Neural progenitor cell (in vitro differentiated cells): ENCODE measurements around the gene TOMM40. TPM values are rescaled to one million over a fixed set of nuclear protein-coding genes. Genes with fewer than 3 reads are reported as not detected.
"Not testable (repeated sequence)": the region's sequence is repeated elsewhere in the genome, so short reads cannot be mapped to it uniquely, and the experiment has no call there.

ENCODE experiments used
- DNase-seq: peaks from one replicate; pipeline ENCODE4 v3.0.0-alpha.2; 2016; ENCODE audit warnings: low spot score
- H2AFZ ChIP-seq: fragments of 200-600 bp; sonication (generic); replicated peaks from 2 replicates; pipeline ENCODE4 v1.6.1; 2016; ENCODE audit warnings: antibody characterized with exemption
- H3F3A ChIP-seq: fragments of 200-600 bp; sonication (generic); 2 replicates; pipeline ENCODE4 v1.6.1; 2016; ENCODE audit warnings: antibody characterized with exemption, low read depth
- H3K27ac ChIP-seq: fragments of 200-600 bp; sonication (generic); 2 replicates; pipeline ENCODE4 v1.5.1; 2016; ENCODE audit warnings: mild to moderate bottlenecking
- H3K27me3 ChIP-seq: fragments of 200-600 bp; sonication (generic); 2 replicates; pipeline ENCODE4 v1.6.1; 2016; ENCODE audit warnings: mild to moderate bottlenecking, moderate library complexity
- H3K36me3 ChIP-seq: fragments of 200-600 bp; sonication (generic); 2 replicates; pipeline ENCODE4 v1.5.1; 2016
- H3K4me1 ChIP-seq: fragments of 200-600 bp; sonication (generic); 2 replicates; pipeline ENCODE4 v1.6.1; 2016; ENCODE audit warnings: mixed run types
- H3K4me2 ChIP-seq: fragments of 200-600 bp; sonication (generic); 2 replicates; pipeline ENCODE4 v1.6.1; 2016
- H3K4me3 ChIP-seq: fragments of 200-600 bp; sonication (generic); 2 replicates; pipeline ENCODE4 v1.5.1; 2016
- H3K79me2 ChIP-seq: fragments of 200-600 bp; sonication (generic); 2 replicates; pipeline ENCODE4 v1.6.1; 2016; ENCODE audit warnings: low read depth
- H3K9ac ChIP-seq: fragments of 200-600 bp; sonication (generic); 2 replicates; pipeline ENCODE4 v1.6.1; 2016
- H3K9me3 ChIP-seq: fragments of 200-600 bp; sonication (generic); 2 replicates; pipeline ENCODE4 v1.5.1; 2016; ENCODE audit warnings: low read depth
- H4K20me1 ChIP-seq: fragments of 200-600 bp; sonication (generic); 2 replicates; pipeline ENCODE4 v1.6.1; 2016; ENCODE audit warnings: low read depth
- H3K27ac Mint-ChIP-seq: 3 replicates; pipeline ENCODE4 v1.8.0; 2021; ENCODE audit warnings: mixed read lengths
- H3K27me3 Mint-ChIP-seq: 2 replicates; pipeline ENCODE4 v1.8.0; 2022; ENCODE audit warnings: low read depth, mild to moderate bottlenecking, inconsistent platforms, moderate library complexity, mixed read lengths; ENCODE audit not compliant: insufficient read depth
- H3K36me3 Mint-ChIP-seq: 3 replicates; pipeline ENCODE4 v1.8.0; 2021; ENCODE audit warnings: mixed read lengths
- H3K4me1 Mint-ChIP-seq: 3 replicates; pipeline ENCODE4 v1.8.0; 2021; ENCODE audit warnings: mixed read lengths
- H3K4me3 Mint-ChIP-seq: 3 replicates; pipeline ENCODE4 v1.8.0; 2021; ENCODE audit warnings: mild to moderate bottlenecking, moderate library complexity, mixed read lengths
- H3K9me3 Mint-ChIP-seq: 3 replicates; pipeline ENCODE4 v1.8.0; 2020; ENCODE audit warnings: mixed read lengths
- EZH2 ChIP-seq: fragments of 200-600 bp; sonication (generic); IDR thresholded peaks from 2 replicates; pipeline ENCODE4 v1.6.1; 2017; ENCODE audit warnings: antibody characterized with exemption, mild to moderate bottlenecking, moderate library complexity
- EZH2phosphoT487 ChIP-seq: fragments of 200-600 bp; sonication (generic); IDR thresholded peaks from 2 replicates; pipeline ENCODE4 v1.6.1; 2017; ENCODE audit warnings: antibody characterized with exemption
- total RNA-seq: library from RNA; depleted of rRNA; stranded (reverse); fragments of >200 nt; gene quantifications from 2 replicates; pipeline ENCODE4 v1.2.3, GENCODE V29; 2015; ENCODE audit warnings: low replicate concordance
- TF ChIP-seq, protein P1 (sequence below): fragments of 200-600 bp; sonication (generic); IDR thresholded peaks from 2 replicates; pipeline ENCODE4 v1.5.1; 2017; ENCODE audit warnings: antibody characterized with exemption, mild to moderate bottlenecking

The TOMM40 gene
- total RNA-seq, 1 donor from 2014 or later: 30.1 TPM

- Histone ChIP-seq H3K27ac (no peak overlapping the region), H3K9me3 (no peaks in the 10 kb centered on the region), H3K9ac (no peak overlapping the region), H3K79me2 (peaks cover 9% of the 10 kb centered on the region), H2AFZ (no peak overlapping the region), H3K4me2 (no peak overlapping the region), H3F3A (peaks cover 42% of the 10 kb centered on the region), H3K36me3 (no peaks in the 10 kb centered on the region), H3K4me1 (peaks cover 10% of the 10 kb centered on the region), H3K27me3 (no peaks in the 10 kb centered on the region), H3K4me3 (no peak overlapping the region), H4K20me1 (peaks cover 12% of the 10 kb centered on the region)
- H3K4me3 Mint-ChIP-seq: no peak overlapping the region
- H3K27ac Mint-ChIP-seq: peak overlapping the region; percentile 10
- peaks cover 33% of the 10 kb centered on the region for H3K4me1 Mint-ChIP-seq
- H3K27me3 Mint-ChIP-seq: peaks cover 13% of the 10 kb centered on the region
- DNase-seq: no peak
- H3K9me3 Mint-ChIP-seq: no peaks in the 10 kb centered on the region
- TF ChIP-seq EZH2phosphoT487 (no peak), EZH2 (no peak)
- TF ChIP-seq, protein P1, sequence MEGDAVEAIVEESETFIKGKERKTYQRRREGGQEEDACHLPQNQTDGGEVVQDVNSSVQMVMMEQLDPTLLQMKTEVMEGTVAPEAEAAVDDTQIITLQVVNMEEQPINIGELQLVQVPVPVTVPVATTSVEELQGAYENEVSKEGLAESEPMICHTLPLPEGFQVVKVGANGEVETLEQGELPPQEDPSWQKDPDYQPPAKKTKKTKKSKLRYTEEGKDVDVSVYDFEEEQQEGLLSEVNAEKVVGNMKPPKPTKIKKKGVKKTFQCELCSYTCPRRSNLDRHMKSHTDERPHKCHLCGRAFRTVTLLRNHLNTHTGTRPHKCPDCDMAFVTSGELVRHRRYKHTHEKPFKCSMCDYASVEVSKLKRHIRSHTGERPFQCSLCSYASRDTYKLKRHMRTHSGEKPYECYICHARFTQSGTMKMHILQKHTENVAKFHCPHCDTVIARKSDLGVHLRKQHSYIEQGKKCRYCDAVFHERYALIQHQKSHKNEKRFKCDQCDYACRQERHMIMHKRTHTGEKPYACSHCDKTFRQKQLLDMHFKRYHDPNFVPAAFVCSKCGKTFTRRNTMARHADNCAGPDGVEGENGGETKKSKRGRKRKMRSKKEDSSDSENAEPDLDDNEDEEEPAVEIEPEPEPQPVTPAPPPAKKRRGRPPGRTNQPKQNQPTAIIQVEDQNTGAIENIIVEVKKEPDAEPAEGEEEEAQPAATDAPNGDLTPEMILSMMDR: no peak
- H3K36me3 Mint-ChIP-seq: peaks cover 4% of the 10 kb centered on the region
Measured at GRCh38 chr19:44908074-44908835, 17.2 kb downstream of the TOMM40 start.

GRCh38 chr19:44908836-44909261, 17.8 kb downstream of the TOMM40 start:
- Mint-ChIP-seq H3K36me3 (peaks cover 2% of the 10 kb centered on the region), H3K4me1 (peaks cover 35% of the 10 kb centered on the region), H3K4me3 (no peak overlapping the region), H3K9me3 (no peaks in the 10 kb centered on the region), H3K27ac (no peak overlapping the region), H3K27me3 (peaks cover 13% of the 10 kb centered on the region)
- H3K4me2 ChIP-seq: no peak overlapping the region
- no peaks in the 10 kb centered on the region for H3K36me3 ChIP-seq
- peaks cover 42% of the 10 kb centered on the region for H3F3A ChIP-seq
- no peak for DNase-seq
- H3K27me3 ChIP-seq: no peaks in the 10 kb centered on the region
- peaks cover 9% of the 10 kb centered on the region for H3K79me2 ChIP-seq
- peaks cover 12% of the 10 kb centered on the region for H3K4me1 ChIP-seq
- H3K27ac ChIP-seq: no peak overlapping the region
- no peak overlapping the region for H2AFZ ChIP-seq
- peaks cover 12% of the 10 kb centered on the region for H4K20me1 ChIP-seq
- H3K9me3 ChIP-seq: no peaks in the 10 kb centered on the region
- TF ChIP-seq, protein P1: no peak
- TF ChIP-seq EZH2phosphoT487 (no peak), EZH2 (no peak)
- no peak overlapping the region for H3K9ac ChIP-seq
- H3K4me3 ChIP-seq: no peak overlapping the region

DNA sequence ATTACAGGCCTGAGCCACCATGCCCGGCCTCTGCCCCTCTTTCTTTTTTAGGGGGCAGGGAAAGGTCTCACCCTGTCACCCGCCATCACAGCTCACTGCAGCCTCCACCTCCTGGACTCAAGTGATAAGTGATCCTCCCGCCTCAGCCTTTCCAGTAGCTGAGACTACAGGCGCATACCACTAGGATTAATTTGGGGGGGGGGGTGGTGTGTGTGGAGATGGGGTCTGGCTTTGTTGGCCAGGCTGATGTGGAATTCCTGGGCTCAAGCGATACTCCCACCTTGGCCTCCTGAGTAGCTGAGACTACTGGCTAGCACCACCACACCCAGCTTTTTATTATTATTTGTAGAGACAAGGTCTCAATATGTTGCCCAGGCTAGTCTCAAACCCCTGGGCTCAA, 18.7 kb downstream of the TOMM40 start:
- Mint-ChIP-seq H3K4me1 (peaks cover 39% of the 10 kb centered on the region), H3K27ac (no peak overlapping the region), H3K27me3 (peaks cover 11% of the 10 kb centered on the region), H3K36me3 (peaks cover 2% of the 10 kb centered on the region), H3K9me3 (no peaks in the 10 kb centered on the region), H3K4me3 (no peak overlapping the region)
- Histone ChIP-seq H3K27me3 (no peaks in the 10 kb centered on the region), H3K4me1 (peaks cover 15% of the 10 kb centered on the region), H3K36me3 (no peaks in the 10 kb centered on the region), H3K4me3 (no peak overlapping the region), H3K9me3 (no peaks in the 10 kb centered on the region), H4K20me1 (peaks cover 12% of the 10 kb centered on the region), H2AFZ (no peak overlapping the region), H3K27ac (no peak overlapping the region), H3K9ac (no peak overlapping the region), H3F3A (peaks cover 37% of the 10 kb centered on the region), H3K79me2 (peaks cover 9% of the 10 kb centered on the region), H3K4me2 (no peak overlapping the region)
- TF ChIP-seq, protein P1: no peak
- no peak for TF ChIP-seq EZH2
- TF ChIP-seq EZH2phosphoT487: no peak
- no peak for DNase-seq

- not testable (repeated sequence) for H3K4me2 ChIP-seq, H3K27me3 ChIP-seq, H3K79me2 ChIP-seq, H2AFZ ChIP-seq, H4K20me1 ChIP-seq, H3K4me1 ChIP-seq, H3K4me3 ChIP-seq, H3K9me3 ChIP-seq, H3K9ac ChIP-seq, H3K36me3 ChIP-seq, DNase-seq, H3K27ac Mint-ChIP-seq, H3K36me3 Mint-ChIP-seq, H3K27me3 Mint-ChIP-seq, H3K9me3 Mint-ChIP-seq, H3K27ac ChIP-seq, H3K4me3 Mint-ChIP-seq
- H3K4me1 Mint-ChIP-seq: peaks cover 30% of the 10 kb centered on the region
- peaks cover 17% of the 10 kb centered on the region for H3F3A ChIP-seq
Measured at GRCh38 chr19:44911896-44912295, 20.8 kb downstream of the TOMM40 start.
